WERI-Rb-1 (cell line): Measurements from ENCODE around the gene LAMB3.

Experiments used
- DNase-seq: peaks from one replicate; pipeline ENCODE4 v3.0.0-alpha.2; 2020
- H3K27ac ChIP-seq: fragments of 250-450 bp; sonication (Bioruptor Pico); 2 replicates; pipeline ENCODE4 v1.5.1; 2020; ENCODE audit warnings: mild to moderate bottlenecking, moderate library complexity
- H3K27me3 ChIP-seq: fragments of 250-450 bp; sonication (Bioruptor Pico); 2 replicates; pipeline ENCODE4 v1.5.1; 2021; ENCODE audit warnings: mild to moderate bottlenecking, low read depth, moderate library complexity; ENCODE audit not compliant: insufficient read depth, severe bottlenecking
- H3K36me3 ChIP-seq: fragments of 250-450 bp; sonication (Bioruptor Pico); 2 replicates; pipeline ENCODE4 v1.5.1; 2020; ENCODE audit warnings: mild to moderate bottlenecking, moderate library complexity
- H3K4me3 ChIP-seq: 2 replicates; pipeline ENCODE4 v1.5.1; 2011; ENCODE audit warnings: low read depth, mild to moderate bottlenecking, control low read depth, low read length
- H3K9me3 ChIP-seq: fragments of 250-450 bp; sonication (Bioruptor Pico); 2 replicates; pipeline ENCODE4 v1.5.1; 2021; ENCODE audit warnings: mild to moderate bottlenecking, moderate library complexity; ENCODE audit not compliant: severe bottlenecking
- CTCF ChIP-seq: IDR thresholded peaks from 2 replicates; pipeline ENCODE4 v1.5.1; 2011; ENCODE audit warnings: low read depth, mild to moderate bottlenecking, control low read depth, inconsistent platforms, low read length

The LAMB3 gene

DNA sequence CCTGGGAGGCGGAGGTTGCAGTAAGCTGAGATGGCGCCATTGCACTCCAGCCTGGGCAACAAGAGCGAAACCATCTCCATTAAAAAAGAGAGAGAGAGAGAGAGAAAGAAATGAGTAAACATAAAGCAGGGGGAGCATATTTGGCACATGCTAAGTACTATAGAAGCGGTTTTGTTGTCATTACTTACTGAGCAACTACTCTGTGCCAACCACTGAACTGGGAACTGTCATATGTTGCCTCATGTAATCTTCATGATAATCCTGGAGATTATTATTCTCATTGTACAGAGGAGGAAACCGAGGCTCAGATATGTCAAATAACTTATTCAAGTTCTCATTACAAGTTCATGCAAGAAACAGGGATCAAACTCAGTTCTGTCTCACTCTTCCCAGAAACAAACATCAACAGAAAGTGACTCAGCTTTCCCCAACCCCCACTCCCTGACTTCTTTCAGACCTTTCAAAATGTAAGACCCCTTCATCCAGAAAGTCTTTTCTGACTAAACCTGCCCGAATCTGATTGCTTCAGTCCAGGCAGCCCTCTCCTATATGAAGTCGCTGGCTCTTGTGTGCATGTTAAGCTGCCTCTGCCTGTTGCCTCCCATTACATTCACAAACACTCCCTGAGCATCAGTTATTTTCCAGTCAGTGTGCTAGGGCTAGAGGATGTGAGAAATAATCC, 23.5 kb downstream of the LAMB3 start:
- H3K27me3 ChIP-seq = peaks cover 77% of the 10 kb centered on the region
- no peaks in the 10 kb centered on the region for H3K9me3 ChIP-seq
- H3K36me3 ChIP-seq = no peaks in the 10 kb centered on the region
- no peak for TF ChIP-seq CTCF
- H3K4me3 ChIP-seq = no peak overlapping the region
- DNase-seq = no peak
- no peak overlapping the region for H3K27ac ChIP-seq

DNA sequence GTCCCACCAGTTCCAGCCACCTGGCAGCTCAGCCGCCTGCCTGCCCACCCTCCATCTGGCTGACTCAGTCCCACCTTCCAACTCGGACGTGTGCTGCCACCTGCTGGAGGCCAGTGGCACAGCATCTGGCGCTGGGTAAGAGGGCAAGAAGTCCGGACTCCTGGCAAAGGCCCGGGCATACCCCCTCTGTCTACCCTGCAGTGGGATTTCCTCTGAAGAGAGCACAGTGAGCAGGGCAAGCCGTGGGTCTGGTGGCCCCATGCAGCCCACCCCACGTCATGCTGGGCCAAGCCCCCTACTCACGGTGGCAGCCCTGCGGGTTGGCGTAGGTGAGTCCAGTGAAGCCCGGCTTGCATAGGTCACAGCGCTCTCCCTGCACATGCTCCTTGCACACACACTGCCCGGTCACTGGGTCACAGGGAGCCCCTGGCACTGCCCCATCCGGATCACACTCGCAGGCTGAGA, 24.5 kb downstream of the LAMB3 start:
- Histone ChIP-seq H3K9me3 (no peaks in the 10 kb centered on the region), H3K27ac (no peak overlapping the region), H3K4me3 (no peak overlapping the region), H3K27me3 (peaks cover 80% of the 10 kb centered on the region), H3K36me3 (no peaks in the 10 kb centered on the region)
- peak; percentile 74 for DNase-seq
- peak; percentile 96 for TF ChIP-seq CTCF

DNA sequence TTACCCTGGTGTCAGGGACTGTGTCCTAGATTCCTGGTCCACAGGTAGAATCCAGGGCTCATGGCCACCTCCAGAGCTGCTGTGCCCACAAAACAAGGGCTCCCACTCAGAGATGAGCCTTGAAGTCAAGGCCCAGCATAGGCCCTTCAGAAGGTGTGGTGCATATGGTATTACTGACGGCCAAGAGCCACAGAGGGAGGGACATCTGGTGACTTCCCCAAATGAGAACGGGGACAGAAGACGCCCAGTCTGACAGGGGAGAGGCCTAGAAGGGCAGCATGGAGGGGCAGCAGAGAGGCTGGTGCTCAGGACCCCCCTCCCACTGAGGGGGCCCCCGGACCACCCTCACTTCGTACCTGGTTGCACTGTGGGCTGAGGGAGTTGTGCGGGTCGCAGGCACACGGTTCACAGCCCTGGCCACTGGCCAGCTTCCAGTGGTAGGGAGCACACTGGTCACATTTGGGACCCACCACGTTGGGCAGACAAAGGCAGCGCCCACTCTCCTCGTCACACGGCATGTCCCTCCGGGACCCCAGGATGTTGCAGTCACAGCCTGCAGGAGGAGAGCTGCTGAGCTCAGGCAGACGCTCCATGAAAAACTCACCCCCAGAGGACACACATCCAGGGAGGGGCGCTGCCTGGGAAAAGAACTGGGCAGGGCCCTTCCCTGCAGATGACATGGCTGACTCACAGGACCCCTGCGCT, 25.0 kb downstream of the LAMB3 start:
- Histone ChIP-seq H3K36me3 (no peaks in the 10 kb centered on the region), H3K4me3 (no peak overlapping the region), H3K27me3 (peaks cover 79% of the 10 kb centered on the region), H3K9me3 (no peaks in the 10 kb centered on the region), H3K27ac (no peak overlapping the region)
- TF ChIP-seq CTCF = no peak
- no peak for DNase-seq

DNA sequence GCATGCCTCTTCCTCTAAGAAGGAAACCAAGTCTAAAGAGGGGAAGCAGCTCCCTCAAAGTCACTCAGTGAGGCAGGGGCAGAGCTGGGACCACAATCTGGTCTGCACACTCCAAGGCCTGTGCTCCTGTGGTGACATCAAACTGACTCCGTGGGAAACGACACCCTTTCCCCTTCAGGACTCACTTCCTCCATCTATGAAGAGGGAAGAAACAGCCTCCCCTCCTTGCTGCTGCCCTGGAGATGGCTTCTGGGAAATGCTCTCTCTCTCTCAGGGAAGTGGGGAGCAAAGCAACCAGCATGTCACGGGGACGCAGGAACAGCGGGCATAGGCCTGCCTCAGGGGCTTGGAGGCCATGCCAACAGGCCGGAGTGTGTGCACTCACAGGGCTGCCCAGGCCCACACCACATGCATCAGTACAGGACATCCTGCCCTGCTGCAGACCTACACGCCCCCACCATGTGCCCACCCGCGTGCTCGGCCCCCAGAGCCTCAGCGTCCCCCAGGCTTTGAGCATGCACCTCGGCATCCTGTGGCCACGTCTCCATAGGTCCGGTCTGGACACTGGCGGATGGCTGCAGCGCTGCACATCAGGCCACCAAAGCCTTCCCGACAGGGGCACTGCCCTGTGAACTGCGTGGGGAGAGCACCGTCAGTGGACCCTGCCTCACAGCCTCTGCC, 25.7 kb downstream of the LAMB3 start:
- no peak for DNase-seq
- no peaks in the 10 kb centered on the region for H3K36me3 ChIP-seq
- H3K27me3 ChIP-seq = peaks cover 84% of the 10 kb centered on the region
- TF ChIP-seq CTCF = no peak
- no peaks in the 10 kb centered on the region for H3K9me3 ChIP-seq
- H3K4me3 ChIP-seq = no peak overlapping the region
- H3K27ac ChIP-seq = no peak overlapping the region

GRCh38 chr1:209625791-209626285, 26.4 kb downstream of the LAMB3 start:
- Histone ChIP-seq H3K27me3 (peaks cover 84% of the 10 kb centered on the region), H3K36me3 (no peaks in the 10 kb centered on the region), H3K9me3 (no peaks in the 10 kb centered on the region), H3K4me3 (no peak overlapping the region), H3K27ac (no peak overlapping the region)
- no peak for DNase-seq
- no peak for TF ChIP-seq CTCF
